ENCODE results near the gene WDR64.

- TF ChIP-seq CTCF (conservative IDR thresholded peaks at IDR 0.05) = no peak
- TF ChIP-seq EZH2 (IDR thresholded peaks at IDR 0.05; ENCODE audit: low read depth) = no peak
Measured at GRCh38 chr1:241615043-241615974, 36.8 kb upstream of the WDR64 start.
